Stimulated activated naive CD8-positive, alpha-beta T cell treated with anti-CD3 and anti-CD28 coated beads, Interleukin-15, Interleukin-2, amounts not matched to agents 100 U/mL and 50 U/mL, for 24 hours (primary cell): ENCODE results near the gene ACTBL2.

Experiments
- ATAC-seq: fragments of 150-1000 bp; cut with Tn5 transposase; one replicate; pipeline ENCODE4 v1.10.0; 2021
- DNase-seq: peaks from one replicate; pipeline ENCODE4 v3.0.0; 2021

Gene ACTBL2

DNA sequence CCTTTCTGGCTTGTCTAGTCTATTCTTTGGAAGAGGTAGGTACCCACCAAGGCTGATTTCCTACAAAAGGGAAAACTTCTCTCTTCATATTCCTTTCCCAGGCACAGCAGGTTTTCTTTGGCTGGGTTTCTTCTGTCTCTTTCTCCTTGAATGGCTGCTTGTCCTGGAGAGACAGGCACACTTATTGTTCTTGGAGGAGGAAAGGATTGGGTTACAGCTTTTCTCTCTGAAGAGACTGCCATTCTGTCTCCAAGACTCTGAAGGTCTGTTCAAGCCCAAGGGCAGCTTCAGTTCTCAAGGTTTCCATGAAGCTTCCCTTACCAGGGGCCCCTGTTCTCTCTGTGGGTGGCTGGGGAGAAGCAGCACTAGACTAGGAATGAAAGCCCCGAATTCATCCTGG is 33.9 kb downstream of the ACTBL2 start:
- DNase-seq (no peak), ATAC-seq (no peak)

DNA sequence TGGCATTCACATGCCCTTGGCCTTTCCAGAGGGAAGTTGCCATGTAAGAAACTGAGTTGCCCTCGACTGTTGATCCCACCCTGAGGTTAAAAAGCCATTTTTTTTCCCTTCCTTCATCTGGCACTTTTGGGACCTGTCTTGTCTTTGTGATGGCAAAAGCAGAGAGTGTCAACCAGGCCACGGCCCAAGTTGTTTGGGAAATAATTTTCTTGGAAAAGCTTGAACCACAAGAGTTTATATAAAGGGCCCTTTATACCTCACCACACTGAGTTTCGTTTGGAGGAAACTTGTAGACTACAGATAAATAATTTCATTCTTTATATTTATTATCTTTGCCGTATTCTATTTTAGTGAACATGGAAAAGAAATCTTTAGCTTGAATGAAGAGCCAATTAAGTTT is 34.3 kb downstream of the ACTBL2 start:
- DNase-seq, result no peak
- no peak for ATAC-seq

DNA sequence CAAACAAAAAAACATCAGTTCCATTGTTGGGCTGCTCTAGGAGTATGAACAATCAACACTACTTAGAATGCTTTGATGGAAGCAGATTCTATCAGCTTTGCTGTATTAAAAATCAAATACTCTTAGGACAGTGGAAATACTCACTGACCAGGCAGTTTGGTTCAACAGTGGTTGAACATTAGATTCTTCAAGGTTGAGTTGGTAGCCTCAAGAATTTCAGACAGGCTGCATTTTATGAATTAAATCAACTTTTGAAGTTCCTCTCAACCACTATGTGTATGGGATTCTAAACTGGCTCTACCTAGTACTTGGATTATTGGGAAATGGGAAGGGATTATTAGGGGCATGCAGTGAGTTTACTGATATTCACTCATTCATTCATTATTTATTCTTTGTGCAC is 35.0 kb downstream of the ACTBL2 start:
- ATAC-seq (no peak), DNase-seq (no peak)

DNA sequence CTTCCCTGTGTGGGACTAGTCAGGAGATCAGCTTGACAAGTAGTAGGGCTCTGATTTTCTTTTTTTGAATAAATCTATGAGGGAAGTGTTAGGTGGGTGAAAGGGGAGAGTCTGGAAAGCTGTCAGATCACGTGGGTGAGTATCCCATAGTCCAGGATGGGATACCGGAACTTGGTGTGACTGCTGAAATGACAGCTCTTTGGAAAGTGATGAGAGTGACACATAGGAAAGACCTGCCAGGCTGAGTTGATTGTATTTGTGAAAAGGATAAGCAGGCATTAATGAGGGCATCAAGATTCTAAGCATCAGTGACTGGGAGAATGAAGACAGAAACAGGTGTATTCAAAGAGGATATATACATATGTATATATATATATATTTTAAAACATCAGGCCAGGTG is 35.6 kb downstream of the ACTBL2 start:
- no peak for ATAC-seq
- DNase-seq, result no peak

DNA sequence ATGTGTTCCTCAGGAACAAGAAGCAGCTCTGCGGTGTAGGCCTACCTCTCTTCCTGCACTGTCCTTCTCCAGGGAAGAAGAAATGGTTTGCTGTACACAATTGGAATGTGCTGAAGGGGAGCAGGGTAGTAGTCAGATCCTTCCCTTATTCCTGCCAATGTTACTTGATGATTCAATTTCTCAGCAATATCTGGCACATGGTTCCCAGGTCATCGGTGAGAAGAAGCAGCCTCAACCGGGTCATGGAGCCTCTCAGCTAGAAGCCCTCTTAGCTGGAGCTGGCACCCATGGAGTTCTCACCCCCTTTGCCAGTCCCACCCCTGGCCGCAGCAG is 36.9 kb downstream of the ACTBL2 start:
- DNase-seq (no peak), ATAC-seq (no peak)

DNA sequence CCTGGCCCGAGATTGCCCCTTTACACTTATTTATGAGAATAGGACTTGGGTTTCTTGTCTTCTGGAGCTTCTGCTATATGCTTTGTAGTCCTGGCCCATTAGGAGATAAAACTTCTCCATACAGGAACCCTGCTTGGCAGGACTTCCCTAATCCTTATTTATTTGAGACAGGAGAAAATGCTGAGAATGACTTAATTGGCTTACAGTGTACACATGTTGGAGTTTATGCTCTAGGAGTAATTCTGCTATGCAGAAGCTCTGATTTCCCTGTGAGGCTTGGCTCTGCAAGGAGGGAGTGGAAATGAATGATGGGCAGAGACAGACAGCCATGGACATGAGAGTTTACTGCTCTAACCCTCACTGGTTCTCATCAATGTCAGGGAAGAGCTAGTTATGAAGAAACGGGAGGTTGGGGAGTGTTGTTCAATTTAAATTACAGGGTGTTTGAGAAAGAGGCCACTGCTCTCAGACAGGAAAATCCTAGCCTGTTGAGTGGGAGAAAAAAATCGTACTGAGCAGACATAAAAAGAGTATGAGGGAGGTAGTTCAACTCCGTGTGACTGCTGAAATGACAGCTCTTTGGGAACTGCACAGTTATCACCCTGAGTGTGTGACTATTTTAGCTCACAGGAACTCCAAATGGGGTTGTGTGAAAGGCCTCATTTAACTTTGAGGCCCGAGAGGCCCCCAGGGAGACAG is 37.5 kb downstream of the ACTBL2 start:
- DNase-seq (no peak), ATAC-seq (no peak)

DNA sequence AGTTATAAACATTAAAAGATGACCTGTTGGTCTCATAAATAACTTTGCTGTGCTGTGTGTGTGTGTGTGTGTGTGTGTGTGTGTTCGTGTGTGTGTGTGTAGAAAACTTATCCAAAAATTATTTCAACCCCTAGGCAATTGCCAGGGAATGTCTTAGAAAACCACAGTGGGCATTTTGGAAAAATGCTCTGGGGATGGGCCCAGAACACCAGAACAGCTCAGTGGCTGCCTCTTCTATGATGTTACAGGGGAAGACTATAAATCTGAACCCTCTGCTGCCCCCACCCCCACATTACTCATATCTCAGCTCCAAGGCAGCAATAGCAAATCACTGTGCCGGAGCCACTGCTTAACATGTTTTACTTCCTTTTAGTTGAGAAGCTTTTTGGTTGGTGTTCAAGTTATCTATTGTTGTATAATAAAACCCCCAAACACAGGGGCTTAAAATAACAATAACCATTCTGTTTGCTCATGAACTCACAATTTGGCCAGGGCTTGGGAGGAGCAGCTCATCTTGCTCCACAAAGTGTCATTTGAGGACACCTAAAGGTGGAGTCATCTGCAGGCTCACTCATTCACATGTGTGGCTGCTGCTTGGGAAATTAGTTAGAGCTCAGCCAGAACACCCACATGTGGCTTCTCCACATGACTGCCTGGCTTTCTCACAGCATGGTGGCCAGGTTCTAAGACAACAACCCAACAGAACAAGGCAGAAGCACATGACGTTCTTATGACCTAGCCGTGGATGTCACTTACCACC is 40.4 kb downstream of the ACTBL2 start:
- ATAC-seq (no peak), DNase-seq (no peak)

DNA sequence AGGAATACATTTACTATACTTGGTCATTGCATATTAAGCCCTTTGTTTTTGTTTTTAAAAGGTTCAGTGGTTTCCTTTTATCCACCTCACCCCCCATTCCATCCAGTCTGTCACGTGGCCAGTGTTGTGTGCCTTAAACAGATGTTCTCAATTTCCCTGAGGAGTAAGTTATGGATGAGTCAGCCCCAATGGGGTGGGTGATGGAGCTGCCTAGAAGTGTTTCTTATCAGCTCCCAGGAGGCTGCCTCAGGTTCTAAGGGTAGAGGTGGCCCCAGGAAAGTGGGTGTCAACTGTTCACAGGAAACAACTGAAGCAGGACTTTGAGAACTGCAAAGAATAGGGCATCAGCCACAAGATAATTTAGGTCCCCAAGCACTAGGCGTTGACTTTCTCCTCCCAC is 41.1 kb downstream of the ACTBL2 start:
- no peak for DNase-seq
- no peak for ATAC-seq

DNA sequence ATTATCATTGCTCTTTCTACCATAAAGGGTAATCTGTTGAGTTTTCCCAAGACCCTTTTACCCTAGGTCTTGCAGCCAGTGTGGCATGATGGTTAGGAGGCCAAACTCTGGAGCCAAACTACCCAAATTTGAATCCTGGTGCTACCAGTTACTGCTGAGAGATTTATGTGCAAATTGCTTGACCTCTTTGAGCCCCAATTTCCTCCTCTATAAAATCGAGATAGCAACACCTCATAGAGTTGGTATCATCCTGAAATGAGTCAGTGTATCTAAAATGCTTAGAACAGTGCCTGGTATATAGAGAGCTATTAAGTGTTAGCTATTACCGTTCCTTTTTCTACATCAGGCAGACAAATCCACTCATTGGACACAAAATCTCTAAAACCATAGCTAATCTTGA is 43.0 kb downstream of the ACTBL2 start:
- no peak for DNase-seq
- no peak for ATAC-seq

DNA sequence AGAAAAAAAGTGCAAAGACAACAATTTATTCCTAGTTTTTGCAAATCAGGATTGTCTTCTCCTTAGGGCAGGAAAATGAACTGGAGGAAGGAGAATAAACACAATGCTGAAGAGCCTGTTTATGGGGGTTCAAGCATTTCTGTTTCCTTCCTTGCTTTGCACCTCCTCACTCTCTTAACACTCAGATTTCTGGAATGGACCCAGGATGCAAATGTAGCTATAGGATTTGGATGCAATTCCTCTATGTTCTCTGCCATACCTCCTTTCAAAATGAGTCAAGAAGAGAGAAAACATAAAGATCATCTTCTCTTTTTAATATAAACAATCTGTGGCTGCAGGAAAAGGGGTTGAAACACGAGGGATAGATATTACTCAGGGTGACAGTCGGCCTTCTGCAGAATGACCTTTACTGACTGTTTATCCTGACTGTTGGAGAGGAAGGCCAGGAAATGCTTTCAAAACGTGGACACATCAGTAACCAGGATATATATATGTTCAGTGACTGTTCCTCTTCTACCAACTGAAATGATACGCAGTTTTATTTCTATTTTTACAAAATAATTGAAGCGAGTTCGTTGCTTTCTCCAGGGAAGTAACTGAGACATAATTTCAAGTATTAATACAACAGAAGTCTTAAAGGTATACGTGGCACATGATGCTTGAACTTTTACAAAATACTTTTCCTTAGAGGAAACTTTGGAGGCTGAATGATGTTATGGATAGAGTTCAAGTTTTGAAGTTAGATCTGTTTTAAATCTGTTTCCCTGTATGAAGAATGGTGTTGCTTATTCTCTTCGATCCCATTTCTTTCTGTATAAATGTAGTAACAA is 44.4 kb downstream of the ACTBL2 start:
- ATAC-seq, result no peak
- DNase-seq, result no peak

DNA sequence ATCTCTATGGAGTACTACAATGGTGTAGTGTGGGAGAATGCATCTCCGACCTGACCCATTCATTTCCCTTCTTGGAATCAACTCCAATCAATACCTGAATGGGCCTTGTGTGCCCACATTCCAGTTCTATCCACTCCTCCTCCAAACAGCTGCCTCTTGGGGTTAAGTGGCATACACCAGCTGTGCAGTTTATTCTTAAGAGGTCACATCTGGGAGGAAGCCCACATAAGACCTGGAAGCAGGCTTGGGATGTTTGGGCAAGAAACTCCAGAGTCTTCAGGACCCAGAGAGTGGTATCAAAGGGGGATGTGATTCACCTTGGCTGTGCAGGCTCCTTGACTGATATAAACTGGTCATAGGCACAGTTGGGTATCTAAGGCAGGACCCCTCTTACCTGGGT is 46.0 kb downstream of the ACTBL2 start:
- ATAC-seq (no peak), DNase-seq (no peak)

DNA sequence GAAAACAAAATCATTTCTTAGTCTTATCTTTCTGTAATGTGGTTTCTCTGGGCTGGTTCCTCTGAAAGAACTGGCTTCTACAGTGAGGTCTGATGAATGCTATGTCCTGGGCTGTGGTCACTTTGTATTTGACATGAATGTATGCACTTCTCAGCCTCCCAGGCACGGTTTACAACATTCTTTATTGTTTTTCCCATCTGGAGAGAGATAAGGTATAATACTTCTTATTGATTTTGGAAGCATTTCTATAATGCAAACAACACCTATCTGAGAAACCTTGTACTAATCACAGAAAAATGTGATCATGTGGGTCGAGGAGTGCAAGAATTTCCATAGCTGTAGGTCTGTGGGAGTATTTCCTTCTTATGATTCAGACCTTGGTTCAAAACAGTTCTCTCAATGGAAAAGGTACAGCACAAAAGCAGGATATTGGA is 46.9 kb downstream of the ACTBL2 start:
- ATAC-seq, result no peak
- DNase-seq, result no peak

DNA sequence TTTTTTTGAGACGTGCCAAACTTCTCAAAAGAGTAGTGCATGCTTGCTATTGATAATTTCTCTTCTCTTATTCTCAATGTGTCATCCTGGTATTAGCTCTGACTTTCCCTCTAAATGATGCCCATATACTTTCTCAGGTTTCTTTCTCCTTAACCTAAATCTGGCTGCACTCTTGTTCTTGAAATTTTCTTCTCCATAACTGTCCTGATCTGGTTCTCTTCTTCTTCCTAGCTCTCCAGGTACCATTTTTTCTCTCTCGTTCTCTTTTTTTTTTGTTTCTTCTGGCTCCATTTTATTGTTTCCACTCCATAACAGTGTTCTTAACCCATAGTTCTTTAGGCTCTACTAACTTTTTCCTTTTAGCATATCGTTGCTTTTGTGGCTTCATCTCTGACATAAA is 47.9 kb downstream of the ACTBL2 start:
- ATAC-seq (no peak), DNase-seq (no peak)

DNA sequence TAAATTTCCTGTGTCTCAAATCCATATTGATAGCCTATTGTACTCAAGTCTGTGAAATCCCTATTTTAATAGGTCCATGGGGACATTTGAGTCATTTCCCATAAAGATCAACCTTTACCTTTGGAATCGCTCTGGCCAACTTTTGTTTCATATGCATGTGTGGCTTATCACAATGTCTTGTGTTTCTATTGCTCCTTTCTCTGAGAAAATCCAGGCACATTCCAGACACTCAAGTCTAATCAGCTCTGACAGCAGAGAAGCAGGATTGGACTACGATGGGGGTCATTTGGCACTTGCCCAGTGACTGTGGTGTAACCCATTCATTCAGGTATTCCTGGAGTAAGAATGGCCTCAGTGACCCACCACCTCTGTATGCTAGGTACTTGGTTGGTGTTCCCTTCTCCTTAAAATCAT is 48.4 kb downstream of the ACTBL2 start:
- ATAC-seq (no peak), DNase-seq (no peak)

DNA sequence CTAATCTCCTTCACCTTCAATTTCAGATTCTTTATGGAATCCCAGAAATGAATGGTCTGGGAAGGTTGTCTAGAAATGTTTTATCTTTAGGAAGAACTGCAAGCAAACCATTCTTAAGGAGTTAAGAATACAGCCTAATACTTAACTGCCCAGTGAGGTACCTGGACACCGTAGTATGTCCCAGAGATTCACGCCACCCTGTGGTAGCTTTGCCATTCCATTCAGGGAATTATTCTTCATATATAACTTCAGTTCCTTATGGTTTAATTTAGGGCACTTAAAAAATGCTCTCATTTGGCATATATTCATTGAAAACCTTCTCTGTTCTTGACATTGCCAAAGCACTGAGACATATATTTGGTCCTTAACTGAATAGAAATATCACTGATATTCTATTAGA is 49.7 kb downstream of the ACTBL2 start:
- no peak for DNase-seq
- no peak for ATAC-seq

DNA sequence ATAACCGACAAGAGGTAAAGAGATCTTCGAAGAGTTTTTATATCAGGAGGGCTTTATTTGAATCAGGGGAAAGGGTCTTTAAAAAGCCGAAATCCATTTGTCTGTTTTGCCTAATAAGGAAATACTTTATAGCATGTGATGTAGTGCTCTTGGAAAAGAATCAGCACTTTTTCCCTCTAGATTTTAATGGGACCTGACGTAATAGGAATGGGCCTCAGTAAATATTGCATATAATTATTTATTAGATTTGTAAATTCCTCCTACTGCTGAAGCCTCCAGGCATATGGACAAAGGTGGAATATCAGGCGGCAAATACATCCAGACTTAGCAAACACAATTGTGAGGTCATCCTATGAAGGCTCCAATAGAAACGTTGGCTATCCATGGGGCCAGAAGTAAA is 50.9 kb downstream of the ACTBL2 start:
- no peak for ATAC-seq

More for the DNA sequence above, 50.9 kb downstream of the ACTBL2 start:
- no peak for DNase-seq
